ENCODE measurements around the gene PRR15L.
"Not testable (repeated sequence)": the region's sequence is repeated elsewhere in the genome, so short reads cannot be mapped to it uniquely, and the experiment has no call there.

The PRR15L gene

GRCh38 chr17:47956791-47957590 is 692 bp downstream of the PRR15L start:
- DNase-seq, result no peak

DNA sequence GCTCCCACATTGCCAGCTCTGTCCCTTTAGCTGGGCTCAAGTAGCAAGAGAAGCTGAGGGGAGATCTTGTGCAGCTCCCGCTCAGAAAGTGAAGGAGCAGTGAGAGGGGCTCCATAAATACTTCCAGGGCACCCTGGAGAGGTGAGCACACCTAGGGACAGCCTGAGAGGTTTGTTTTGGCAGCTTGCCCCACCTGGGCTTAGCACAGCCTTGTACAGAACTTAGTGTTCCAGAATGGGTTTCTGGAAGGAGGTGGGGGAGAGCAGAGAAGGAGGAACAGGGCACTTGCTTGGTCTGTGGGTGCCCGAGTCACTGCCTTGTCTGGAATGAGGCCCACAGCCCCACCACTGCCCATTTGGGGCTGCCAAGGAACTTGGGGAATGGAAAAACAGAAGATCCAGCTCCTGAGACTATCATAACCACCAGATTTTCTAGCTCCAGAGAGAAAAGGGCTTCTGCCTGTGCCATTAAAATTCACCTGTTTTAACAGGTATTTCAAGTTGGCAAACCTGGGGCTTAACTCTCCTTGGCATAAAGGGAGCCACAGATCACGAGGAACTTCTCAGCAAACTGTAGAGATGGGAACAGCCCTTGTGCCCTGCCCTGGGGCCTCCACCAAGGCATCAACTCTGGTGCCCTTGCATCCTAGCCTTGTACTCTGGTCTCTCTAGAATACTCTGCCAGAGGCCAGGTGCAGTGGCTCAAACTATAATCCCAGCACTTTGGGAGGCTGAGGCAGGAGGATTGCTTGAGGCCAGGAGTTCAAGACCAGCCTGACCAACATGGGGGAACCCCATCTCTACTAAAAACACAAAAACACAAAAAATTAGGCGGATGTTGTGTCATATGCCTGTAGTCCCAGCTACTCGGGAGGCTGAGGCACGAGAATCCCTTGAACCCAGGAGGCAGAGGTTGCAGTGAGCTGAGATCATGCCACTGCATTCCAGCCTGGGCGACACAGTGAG is 1.9 kb downstream of the PRR15L start:
- no peak for DNase-seq

DNA sequence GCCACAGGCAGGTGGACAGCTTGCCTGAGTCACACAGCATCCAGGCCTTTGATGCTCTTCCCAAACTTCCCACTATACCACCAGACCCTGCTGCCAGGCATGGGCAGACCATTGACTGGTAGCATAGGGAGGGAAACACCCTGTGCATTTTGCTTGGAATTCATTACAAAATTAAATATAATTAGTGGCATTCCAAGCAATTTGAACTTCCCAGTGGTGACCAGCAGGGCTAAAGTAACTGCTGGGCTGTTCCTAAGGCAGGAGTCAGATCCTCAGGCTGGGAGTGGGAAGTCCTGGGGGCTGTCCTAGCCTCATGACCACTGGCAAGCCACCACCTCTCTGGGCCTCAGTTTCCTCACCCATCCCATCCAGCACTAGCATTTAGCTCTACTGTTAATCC is 3.8 kb downstream of the PRR15L start:
- no peak for DNase-seq

DNA sequence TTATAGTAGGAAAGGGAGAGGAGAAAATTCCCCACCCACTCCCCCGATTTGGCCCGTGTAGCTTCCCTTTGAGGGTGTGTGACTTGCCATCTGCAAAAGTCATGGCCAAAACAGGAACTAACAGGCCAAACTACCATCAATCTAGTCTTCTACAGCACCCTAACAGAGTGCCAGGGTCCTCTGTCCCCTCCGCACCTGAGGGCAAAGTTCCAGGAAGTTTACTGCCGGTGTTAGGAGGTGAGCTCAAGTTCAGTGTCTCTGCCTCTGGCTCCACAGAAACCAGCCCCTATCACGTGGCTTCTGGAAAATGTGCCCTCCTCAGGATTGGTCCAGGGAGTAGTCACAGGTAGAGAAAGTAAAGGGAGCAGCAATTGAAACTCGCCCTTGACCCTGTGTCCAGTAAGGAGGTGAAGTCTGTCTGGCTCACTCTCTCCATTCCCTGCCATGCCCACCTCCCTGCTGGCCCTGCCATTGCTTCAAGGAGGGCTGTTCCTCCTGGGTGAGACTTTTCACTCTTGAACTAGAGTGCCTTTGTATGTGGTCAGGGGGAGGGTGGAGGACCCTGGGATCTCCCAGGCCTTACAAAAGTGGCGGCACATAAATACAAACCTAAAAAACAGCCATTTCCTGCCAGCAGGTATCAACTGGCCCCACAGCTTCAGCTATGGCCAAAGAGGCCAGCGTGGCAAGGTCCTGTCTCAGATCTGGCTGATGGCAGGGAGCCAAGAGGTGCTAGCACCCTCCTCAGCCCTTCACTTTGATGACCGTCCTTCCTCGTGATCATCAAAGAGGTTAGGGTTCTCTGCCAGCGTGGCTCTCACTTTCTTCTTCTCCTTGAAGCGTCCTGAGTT is 5.3 kb downstream of the PRR15L start:
- no peak for DNase-seq

GRCh38 chr17:47950448-47950847 is 7.2 kb downstream of the PRR15L start:
- no peak for DNase-seq

- DNase-seq, result no peak
These were observed 7.7 kb downstream of the PRR15L start for GRCh38 chr17:47949946-47950345.

GRCh38 chr17:47949197-47949759 is 8.4 kb downstream of the PRR15L start:
- DNase-seq, result peak; percentile 87 to 90

DNA sequence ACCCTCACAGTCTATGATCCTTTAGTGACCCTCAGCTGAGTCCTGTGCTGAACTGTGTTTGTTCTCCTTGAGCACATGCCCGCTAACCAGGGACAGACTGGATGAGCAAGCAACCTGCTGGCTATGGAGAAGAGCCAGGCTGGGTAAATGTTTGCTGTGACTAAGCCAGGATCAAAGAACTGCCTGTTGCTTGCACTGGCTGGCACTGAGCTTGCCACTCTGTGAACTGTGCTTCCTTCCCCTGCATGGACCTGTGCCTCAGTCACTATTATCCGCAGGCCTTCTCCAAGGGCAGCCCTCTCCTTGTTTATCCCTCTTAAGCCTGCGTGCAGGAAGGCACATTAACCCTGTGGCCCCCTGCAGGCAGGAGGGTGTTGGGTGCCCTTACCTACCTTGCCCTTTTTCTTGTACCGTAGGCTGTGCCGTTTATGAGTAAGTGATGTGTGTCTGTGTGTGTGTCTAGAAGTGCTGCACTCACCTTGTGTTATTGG is 8.9 kb downstream of the PRR15L start:
- DNase-seq, result no peak

GRCh38 chr17:47946929-47947397 is 10.7 kb downstream of the PRR15L start:
- peak; percentile 82 to 85 for DNase-seq

- no peak for DNase-seq
These were observed 11.2 kb downstream of the PRR15L start for GRCh38 chr17:47946516-47946915.

DNA sequence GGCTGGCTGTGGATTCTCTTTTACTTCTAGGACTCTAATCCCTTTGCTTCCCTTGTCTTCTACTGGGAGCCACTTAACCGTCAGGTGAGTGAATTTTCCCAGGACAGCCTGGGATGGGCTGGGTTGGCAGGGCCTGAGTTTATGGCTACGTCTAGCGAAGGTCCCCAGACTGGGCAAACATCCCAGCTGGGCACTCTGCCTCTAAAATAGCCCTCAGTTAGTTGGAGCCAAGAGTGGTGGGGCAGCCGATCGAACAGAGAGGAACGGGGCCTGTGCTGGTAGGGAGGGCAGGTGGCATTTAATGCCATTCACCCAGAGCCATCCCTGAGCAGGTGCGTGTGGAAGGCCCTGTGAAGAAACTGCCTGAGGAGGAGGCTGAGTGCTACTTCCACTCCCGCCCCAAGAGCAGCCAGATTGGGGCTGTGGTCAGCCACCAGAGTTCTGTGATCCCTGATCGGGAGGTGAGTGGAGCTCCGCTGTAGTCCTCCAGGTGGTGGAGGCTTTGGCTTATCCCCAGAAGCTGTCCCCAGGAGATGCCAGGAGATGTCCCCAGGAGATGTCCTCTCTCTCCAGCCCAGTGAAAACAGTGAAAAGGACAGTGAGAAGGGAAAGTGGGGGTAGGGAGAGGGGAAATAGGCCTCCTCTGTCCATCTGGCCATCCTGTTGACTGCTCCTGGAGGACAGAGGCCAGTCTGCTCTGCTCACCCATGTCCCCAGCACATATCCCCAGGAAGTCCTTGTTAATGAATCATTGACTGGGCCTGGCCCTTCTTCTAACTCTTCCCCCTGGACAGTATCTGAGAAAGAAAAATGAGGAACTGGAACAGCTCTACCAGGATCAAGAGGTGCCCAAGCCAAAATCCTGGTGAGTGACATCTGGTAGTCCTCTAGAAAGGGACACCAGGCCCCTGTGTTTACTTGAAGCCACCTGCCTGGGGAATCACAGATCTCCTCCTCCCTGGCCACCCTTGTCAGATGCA is 11.9 kb downstream of the PRR15L start:
- DNase-seq, result no peak

DNA sequence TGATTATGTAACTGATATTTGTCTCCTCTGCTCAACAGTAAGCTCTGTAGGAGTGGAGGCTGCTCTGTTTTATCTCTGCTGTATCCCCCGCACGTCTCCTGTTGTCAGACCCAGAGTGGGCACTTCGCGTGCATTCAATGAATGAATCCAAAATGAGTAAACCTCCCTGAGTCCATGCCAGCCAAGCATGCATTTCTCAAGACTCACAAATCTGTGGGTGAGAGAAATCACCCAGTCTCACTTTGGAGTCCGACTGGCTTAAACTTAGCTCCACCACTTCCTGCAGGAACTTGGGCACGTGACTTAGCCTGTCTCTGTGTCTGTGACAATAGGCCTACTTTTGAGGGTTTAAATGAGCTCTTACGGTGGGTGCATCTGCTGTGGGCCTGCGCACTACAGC is 12.6 kb downstream of the PRR15L start:
- no peak for DNase-seq

DNA sequence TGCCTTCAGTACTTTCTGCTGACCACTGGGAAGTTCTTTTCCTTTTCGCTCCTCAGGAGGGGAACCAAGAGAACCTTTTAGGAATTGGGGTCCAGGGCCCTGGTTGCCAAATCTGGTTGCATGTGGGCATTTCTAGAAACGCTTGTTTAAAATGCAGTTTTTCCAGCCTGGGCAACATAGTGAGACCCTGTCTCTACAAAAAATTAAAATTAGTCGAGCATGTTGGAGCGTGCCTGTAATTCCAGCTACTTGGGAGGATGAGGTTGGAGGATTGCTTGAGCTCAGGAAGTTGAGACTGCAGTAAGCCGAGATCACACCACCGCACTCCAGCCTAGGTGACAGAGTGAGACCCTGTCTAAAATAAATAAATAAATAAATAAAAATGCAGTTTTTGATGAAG is 15.1 kb downstream of the PRR15L start:
- DNase-seq, result no peak

DNA sequence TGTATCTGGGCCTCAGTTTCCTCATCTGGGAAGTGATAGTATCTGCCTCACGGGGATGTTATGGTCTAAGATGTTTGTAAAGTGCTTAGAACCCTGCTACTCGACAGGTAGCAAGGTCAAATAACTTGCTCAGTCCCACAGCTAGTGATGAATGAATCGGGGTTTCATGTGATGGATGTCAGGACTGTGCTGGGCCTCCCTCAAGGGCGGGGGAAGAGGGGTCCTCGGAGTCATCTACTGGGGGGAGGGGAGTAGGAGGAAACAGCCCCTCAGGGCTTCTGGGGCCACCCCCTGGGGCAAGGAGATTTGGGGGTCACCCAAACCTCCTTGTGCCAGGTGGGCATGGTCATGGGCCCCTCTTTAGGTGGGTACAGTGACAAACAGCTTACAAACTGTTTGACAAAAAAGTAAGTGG is 15.6 kb downstream of the PRR15L start:
- peak in 1 of 2 donors; percentile 14 for DNase-seq

GRCh38 chr17:47941246-47942095 is 16.2 kb downstream of the PRR15L start, which contains the start of gene PNPO:
PNPO (plus strand) TSS chr17:47941571; CDS start chr17:47941676, 105 bp downstream.
- DNase-seq, result peak; percentile 94 to 95

DNA sequence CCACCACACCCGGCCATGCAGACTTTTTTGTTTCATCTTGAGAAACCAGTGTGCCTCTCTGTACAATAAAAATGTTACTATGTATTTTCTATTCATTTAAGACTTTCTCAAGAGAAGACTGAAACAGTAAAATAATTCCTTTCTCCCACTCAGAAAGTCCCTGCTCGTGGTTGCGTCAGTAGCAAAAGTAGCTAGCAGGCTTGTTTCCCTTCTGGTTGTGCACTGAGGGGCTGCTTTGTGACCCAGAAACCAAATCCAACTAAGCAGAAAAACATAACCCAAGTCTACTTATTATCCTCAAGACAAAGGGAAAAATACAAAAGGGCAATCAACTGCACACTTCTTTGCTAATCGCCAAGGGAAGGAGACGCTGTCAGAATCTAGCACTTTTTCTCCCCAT is 19.7 kb downstream of the PRR15L start:
- no peak for DNase-seq

DNA sequence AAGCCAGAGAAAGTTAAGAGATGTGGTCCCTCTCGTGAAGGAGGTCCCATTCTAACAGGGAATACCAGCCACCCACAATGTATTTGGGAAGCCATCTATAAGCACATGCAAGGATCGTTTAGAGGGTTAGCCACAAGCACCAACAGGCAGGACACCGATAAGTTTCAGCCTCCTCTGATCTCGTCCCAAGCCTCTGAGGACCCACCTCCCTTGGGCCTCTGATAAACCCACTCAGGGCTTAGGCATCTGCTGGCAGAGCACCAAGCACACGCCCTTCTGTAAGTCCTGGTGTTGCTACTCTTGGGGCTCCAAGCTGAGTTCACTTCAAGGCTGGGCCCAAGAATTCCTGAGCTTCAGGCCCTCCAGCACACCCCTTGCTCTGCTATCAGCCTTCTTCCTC is 21.7 kb downstream of the PRR15L start:
- DNase-seq, result no peak

DNA sequence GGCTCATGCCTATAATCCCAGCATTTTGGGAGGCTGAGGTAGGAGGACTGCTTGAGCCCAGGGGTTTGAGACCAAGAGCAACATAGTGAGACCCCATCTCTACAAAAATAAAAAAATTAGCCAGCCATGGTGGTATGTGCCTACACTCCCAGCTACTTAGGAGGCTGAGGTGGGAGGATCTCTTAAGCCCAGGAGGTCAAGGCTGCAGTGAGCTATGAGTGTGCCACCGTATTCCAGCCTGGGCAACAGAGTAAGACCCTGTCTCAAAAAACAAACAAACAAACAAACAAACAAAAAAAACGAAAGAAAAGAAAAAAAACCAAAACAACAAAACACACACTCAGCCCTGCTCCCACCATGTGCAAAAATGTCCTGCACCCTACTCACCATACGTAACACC is 22.2 kb downstream of the PRR15L start:
- DNase-seq, result not testable (repeated sequence)

- no peak for DNase-seq
These were observed 22.8 kb downstream of the PRR15L start for GRCh38 chr17:47934856-47935255.

GRCh38 chr17:47931848-47932247 is 25.8 kb downstream of the PRR15L start:
- DNase-seq, result no peak

Data from stimulated activated CD4-positive, alpha-beta T cell treated with anti-CD3 and anti-CD28 coated beads, Interleukin-2, amount 100 ng/mL, for 24 hours (primary cell).